Measurements from ENCODE around the gene TAS2R40. TPM values are rescaled to one million over a fixed set of nuclear protein-coding genes. Genes with fewer than 3 reads are reported as not detected.
"Not testable (repeated sequence)": the region's sequence is repeated elsewhere in the genome, so short reads cannot be mapped to it uniquely, and the experiment has no call there.

Gene TAS2R40
- total RNA-seq, 2 donors from 2014 or later = not detected

DNA sequence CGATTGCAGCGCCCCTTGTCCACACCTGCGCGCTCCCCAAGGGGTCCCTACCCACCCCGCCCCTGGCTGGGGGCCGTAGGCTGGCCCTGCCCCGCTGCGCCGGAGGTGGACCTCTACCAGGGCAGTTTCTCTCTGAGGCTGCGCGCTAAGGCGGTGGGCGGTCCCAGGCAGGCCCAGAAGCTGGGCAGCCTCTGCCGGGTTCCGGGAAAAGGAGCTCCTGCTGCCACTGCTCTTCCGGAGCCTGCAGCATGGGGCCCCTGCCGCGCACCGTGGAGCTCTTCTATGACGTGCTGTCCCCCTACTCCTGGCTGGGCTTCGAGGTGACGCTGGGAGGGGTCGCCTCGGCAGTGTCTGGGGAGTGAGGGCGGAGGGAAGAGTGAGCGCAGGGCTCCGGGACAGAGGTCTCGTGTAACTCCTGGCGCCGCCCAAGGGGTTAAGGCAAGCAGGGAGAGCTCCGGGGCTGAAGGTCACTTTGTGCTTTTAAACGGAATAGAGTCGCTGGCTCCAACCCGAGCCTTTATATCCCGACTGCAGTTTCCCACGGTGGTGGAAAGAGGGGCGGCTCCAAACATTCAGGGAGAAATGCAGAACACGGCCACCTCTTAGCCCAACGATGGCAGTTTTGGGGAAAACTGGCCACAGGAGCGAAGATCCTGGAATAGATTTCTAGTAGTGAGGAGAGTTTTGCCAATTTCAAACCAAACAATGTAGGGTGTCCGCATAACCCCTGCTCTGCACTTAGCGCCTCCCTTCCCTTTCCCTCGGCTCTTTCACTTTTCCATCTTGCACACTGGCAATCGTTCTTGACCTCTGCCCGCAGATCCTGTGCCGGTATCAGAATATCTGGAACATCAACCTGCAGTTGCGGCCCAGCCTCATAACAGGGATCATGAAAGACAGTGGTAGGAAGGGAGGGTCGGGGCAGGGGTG is 41.7 kb downstream of the TAS2R40 start, which contains the start of gene GSTK1:
GSTK1 (plus strand) TSS at position 176 of the 930 bp plus-strand sequence; CDS start at position 249, 73 bp downstream.
- peak; percentile 92 for DNase-seq
- H3K27me3 ChIP-seq (ENCODE audit: control insufficient read depth, insufficient read depth, low read length, poor library complexity, severe bottlenecking) = no peaks in the 10 kb centered on the region
- H3K27ac Mint-ChIP-seq = peak within 1 kb of the TSS; percentile 94
- H3K4me3 ChIP-seq (ENCODE audit: low read length) = peak within 1 kb of the TSS; percentile 95
- H3K4me1 ChIP-seq (ENCODE audit: control insufficient read depth, insufficient read depth, low read length) = no peaks in the 10 kb centered on the region
- no peak for TF ChIP-seq CTCF (conservative IDR thresholded peaks at IDR 0.05)
- WGBS, 2 experiments (ENCODE audit: insufficient coverage in 1 of 2, insufficient read length in 1 of 2) = 11 to 12% methylated on average over 30 to 48 of the region's 48 CpGs
- H3K9me3 Mint-ChIP-seq = peaks cover 2% of the 10 kb centered on the region
- peak within 1 kb of the TSS; percentile 32 for H3K27ac ChIP-seq (ENCODE audit: low read depth, low read length)
- peaks cover 5% of the 10 kb centered on the region for H3K4me1 Mint-ChIP-seq
- H3K36me3 Mint-ChIP-seq (ENCODE audit: low read depth) = peaks cover 12% of the 10 kb centered on the region
- peak within 1 kb of the TSS; percentile 91 for H3K4me3 Mint-ChIP-seq
- peaks cover 7% of the 10 kb centered on the region for H3K9me3 ChIP-seq (ENCODE audit: control insufficient read depth, low read length)
- peaks cover 5% of the 10 kb centered on the region for H3K27me3 Mint-ChIP-seq (ENCODE audit: insufficient read depth)
- H3K36me3 ChIP-seq (ENCODE audit: control insufficient read depth, insufficient read depth, low read length) = peaks cover 14% of the 10 kb centered on the region
- H3K9ac ChIP-seq (ENCODE audit: extremely low read depth, low read length, poor library complexity, severe bottlenecking) = peak within 1 kb of the TSS; percentile 74

DNA sequence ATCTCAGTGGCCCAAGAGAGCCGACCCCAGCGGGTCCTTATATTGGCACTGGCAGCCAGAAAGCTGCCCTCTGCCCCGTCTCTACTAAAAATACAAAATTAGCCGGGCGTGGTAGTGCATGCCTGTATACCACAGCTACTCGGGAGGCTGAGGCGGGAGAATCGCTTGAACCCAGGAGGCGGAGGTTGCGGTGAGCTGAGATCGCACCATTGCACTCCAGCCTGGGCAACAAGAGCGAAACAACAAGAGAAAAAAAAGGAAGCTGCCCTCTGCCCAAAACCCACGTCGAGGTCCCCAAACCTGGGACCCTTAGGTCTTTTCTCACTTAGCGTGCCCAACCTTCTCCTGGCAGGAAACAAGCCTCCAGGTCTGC is 42.3 kb downstream of the TAS2R40 start:
- not testable (repeated sequence) for H3K9me3 Mint-ChIP-seq; H3K27ac Mint-ChIP-seq; H3K27me3 Mint-ChIP-seq (ENCODE audit: insufficient read depth); H3K27me3 ChIP-seq (ENCODE audit: control insufficient read depth, insufficient read depth, low read length, poor library complexity, severe bottlenecking); DNase-seq; H3K9ac ChIP-seq (ENCODE audit: extremely low read depth, low read length, poor library complexity, severe bottlenecking); H3K27ac ChIP-seq (ENCODE audit: low read depth, low read length); H3K4me1 Mint-ChIP-seq; H3K4me1 ChIP-seq (ENCODE audit: control insufficient read depth, insufficient read depth, low read length); H3K9me3 ChIP-seq (ENCODE audit: control insufficient read depth, low read length)
- WGBS, 2 experiments (ENCODE audit: insufficient coverage in 1 of 2, insufficient read length in 1 of 2) = 91 to 94% methylated on average over 11 to 15 of the region's 15 CpGs
- peaks cover 17% of the 10 kb centered on the region for H3K36me3 Mint-ChIP-seq (ENCODE audit: low read depth)
- Histone ChIP-seq H3K36me3 (ENCODE audit: control insufficient read depth, insufficient read depth, low read length) (peaks cover 20% of the 10 kb centered on the region), H3K4me3 (ENCODE audit: low read length) (peak overlapping the region; percentile 95)
- peak overlapping the region; percentile 91 for H3K4me3 Mint-ChIP-seq

- peaks cover 24% of the 10 kb centered on the region for H3K36me3 ChIP-seq (ENCODE audit: control insufficient read depth, insufficient read depth, low read length)
- no peak overlapping the region for H3K4me3 ChIP-seq (ENCODE audit: low read length)
- Mint-ChIP-seq H3K36me3 (ENCODE audit: low read depth) (peaks cover 22% of the 10 kb centered on the region), H3K27me3 (ENCODE audit: insufficient read depth) (peaks cover 5% of the 10 kb centered on the region), H3K4me1 (peaks cover 5% of the 10 kb centered on the region), H3K27ac (no peak overlapping the region), H3K9me3 (peaks cover 2% of the 10 kb centered on the region), H3K4me3 (no peak overlapping the region)
- no peak overlapping the region for H3K9ac ChIP-seq (ENCODE audit: extremely low read depth, low read length, poor library complexity, severe bottlenecking)
- no peak for TF ChIP-seq CTCF (conservative IDR thresholded peaks at IDR 0.05)
- H3K9me3 ChIP-seq (ENCODE audit: control insufficient read depth, low read length) = peaks cover 7% of the 10 kb centered on the region
- H3K4me1 ChIP-seq (ENCODE audit: control insufficient read depth, insufficient read depth, low read length) = no peaks in the 10 kb centered on the region
- no peaks in the 10 kb centered on the region for H3K27me3 ChIP-seq (ENCODE audit: control insufficient read depth, insufficient read depth, low read length, poor library complexity, severe bottlenecking)
- WGBS, 2 experiments (ENCODE audit: insufficient coverage in 1 of 2, insufficient read length in 1 of 2) = 87 to 95% methylated on average over 5 to 15 of the region's 15 CpGs
- no peak overlapping the region for H3K27ac ChIP-seq (ENCODE audit: low read depth, low read length)
- DNase-seq = no peak
Observed at GRCh38 chr7:143265017-143265693, 43.3 kb downstream of the TAS2R40 start.

Measured in endodermal cell (in vitro differentiated cells).